GM23338 (cell line): ENCODE measurements around the gene ACTMAP. TPM values are rescaled to one million over a fixed set of nuclear protein-coding genes. Genes with fewer than 3 reads are reported as not detected.

ENCODE experiments used
- ATAC-seq: fragments of 200-7000 bp; cut with Tn5 transposase; 3 replicates; pipeline ENCODE4 v1.9.1; 2020
- DNase-seq: peaks from one replicate; pipeline ENCODE4 v3.0.0-alpha.2; 2015; ENCODE audit warnings: low spot score
- H2AFZ ChIP-seq: fragments of 200-600 bp; sonication (generic); 2 replicates; pipeline ENCODE4 v1.8.0; 2016; ENCODE audit warnings: antibody characterized with exemption, mild to moderate bottlenecking, moderate library complexity
- H3F3A ChIP-seq: fragments of 200-600 bp; sonication (generic); replicated peaks from 2 replicates; pipeline ENCODE4 v1.8.0; 2017; ENCODE audit warnings: antibody characterized with exemption, mixed run types, low read depth
- H3K27ac ChIP-seq: fragments of 200-600 bp; sonication (generic); 2 replicates; pipeline ENCODE4 v1.6.1; 2016; ENCODE audit warnings: low read depth
- H3K27me3 ChIP-seq: fragments of 200-600 bp; sonication (generic); 2 replicates; pipeline ENCODE4 v1.8.0; 2016; ENCODE audit warnings: mild to moderate bottlenecking, mixed run types, moderate library complexity; ENCODE audit not compliant: insufficient read depth
- H3K36me3 ChIP-seq: fragments of 200-600 bp; sonication (generic); 2 replicates; pipeline ENCODE4 v1.8.0; 2016; ENCODE audit warnings: mild to moderate bottlenecking; ENCODE audit not compliant: insufficient read depth
- H3K4me1 ChIP-seq: fragments of 200-600 bp; sonication (generic); 2 replicates; pipeline ENCODE4 v1.8.0; 2016; ENCODE audit warnings: mild to moderate bottlenecking, moderate library complexity; ENCODE audit not compliant: insufficient read depth
- H3K4me2 ChIP-seq: fragments of 200-600 bp; sonication (generic); 2 replicates; pipeline ENCODE4 v1.7.1; 2017; ENCODE audit warnings: mixed run types
- H3K4me3 ChIP-seq: fragments of 200-600 bp; sonication (generic); 2 replicates; pipeline ENCODE4 v1.6.1; 2016; ENCODE audit warnings: mixed run types
- H3K79me2 ChIP-seq: fragments of 200-600 bp; sonication (generic); replicated peaks from 2 replicates; pipeline ENCODE4 v1.8.0; 2017; ENCODE audit warnings: mild to moderate bottlenecking; ENCODE audit not compliant: insufficient read depth
- H3K9me2 ChIP-seq: fragments of 200-600 bp; sonication (generic); 2 replicates; pipeline ENCODE4 v1.8.0; 2017; ENCODE audit not compliant: insufficient read depth
- H4K20me1 ChIP-seq: fragments of 200-600 bp; sonication (generic); replicated peaks from 2 replicates; pipeline ENCODE4 v1.8.0; 2017; ENCODE audit warnings: mild to moderate bottlenecking; ENCODE audit not compliant: insufficient read depth
- H3K27ac Mint-ChIP-seq: 2 replicates; pipeline ENCODE4 v1.8.0; 2020; ENCODE audit warnings: inconsistent platforms, mild to moderate bottlenecking, moderate library complexity, mixed read lengths
- H3K27me3 Mint-ChIP-seq: 3 replicates; pipeline ENCODE4 v1.8.0; 2022; ENCODE audit warnings: low read depth, mild to moderate bottlenecking, moderate library complexity, mixed read lengths, inconsistent platforms; ENCODE audit not compliant: insufficient read depth, poor library complexity
- H3K36me3 Mint-ChIP-seq: 3 replicates; pipeline ENCODE4 v1.8.0; 2021; ENCODE audit warnings: low read depth, mild to moderate bottlenecking, inconsistent platforms, moderate library complexity, mixed read lengths
- H3K4me1 Mint-ChIP-seq: 3 replicates; pipeline ENCODE4 v1.8.0; 2020; ENCODE audit warnings: mild to moderate bottlenecking, inconsistent platforms, mixed read lengths
- H3K4me3 Mint-ChIP-seq: 3 replicates; pipeline ENCODE4 v1.8.0; 2021; ENCODE audit warnings: moderate library complexity, mild to moderate bottlenecking, inconsistent platforms, mixed read lengths
- H3K9me3 Mint-ChIP-seq: 3 replicates; pipeline ENCODE4 v1.8.0; 2020; ENCODE audit warnings: moderate library complexity, mild to moderate bottlenecking, inconsistent platforms, mixed read lengths
- ETS1 ChIP-seq: IDR thresholded peaks from 2 replicates; pipeline ENCODE4 v1.6.1; 2016; ENCODE audit warnings: antibody characterized with exemption
- NANOG ChIP-seq: IDR thresholded peaks from 2 replicates; pipeline ENCODE4 v1.6.1; 2016; ENCODE audit warnings: antibody characterized with exemption, borderline replicate concordance
- ZNF114 ChIP-seq: fragments of 250-450 bp; sonication (Bioruptor Pico); IDR thresholded peaks from 2 replicates; pipeline ENCODE4 v1.5.0; 2020; ENCODE audit warnings: mild to moderate bottlenecking, moderate library complexity
- ZNF331 ChIP-seq: fragments of 250-450 bp; sonication (Bioruptor Pico); IDR thresholded peaks from 2 replicates; pipeline ENCODE4 v1.5.0; 2020; ENCODE audit warnings: low read depth, mild to moderate bottlenecking, moderate library complexity
- ZNF462 ChIP-seq: fragments of 250-450 bp; sonication (Bioruptor Pico); IDR thresholded peaks from 2 replicates; pipeline ENCODE4 v1.5.0; 2020; ENCODE audit warnings: mild to moderate bottlenecking, moderate library complexity
- polyA plus RNA-seq: library from polyadenylated mRNA; unstranded; fragments of >200 nt; fragmentation: Nextera tagmentation; extraction: Ambion mirVana; gene quantifications from 2 replicates; pipeline ENCODE4 v1.2.1, GENCODE V29; 2016
- total RNA-seq: library from RNA; depleted of rRNA; stranded (reverse); fragments of >200 nt; shearing (Covaris generic); gene quantifications from 2 replicates; pipeline ENCODE4 v1.2.3, GENCODE V29; 2014
- TF ChIP-seq, protein P1 (sequence below), 2 experiments: fragments of 200-600 bp in 1 of 2; sonication (generic) in 1 of 2; conservative IDR thresholded peaks; 2 replicates each; pipeline versions ENCODE4 v1.5.1 to v1.6.1; 2016 to 2017; ENCODE audit warnings: antibody characterized with exemption in 2 of 2, low read depth in 2 of 2, mild to moderate bottlenecking in 2 of 2, moderate library complexity in 1 of 2

Gene ACTMAP
- total and polyA plus RNA-seq, 2 experiments from 2014 or later: 14.9 to 16.7 TPM

DNA sequence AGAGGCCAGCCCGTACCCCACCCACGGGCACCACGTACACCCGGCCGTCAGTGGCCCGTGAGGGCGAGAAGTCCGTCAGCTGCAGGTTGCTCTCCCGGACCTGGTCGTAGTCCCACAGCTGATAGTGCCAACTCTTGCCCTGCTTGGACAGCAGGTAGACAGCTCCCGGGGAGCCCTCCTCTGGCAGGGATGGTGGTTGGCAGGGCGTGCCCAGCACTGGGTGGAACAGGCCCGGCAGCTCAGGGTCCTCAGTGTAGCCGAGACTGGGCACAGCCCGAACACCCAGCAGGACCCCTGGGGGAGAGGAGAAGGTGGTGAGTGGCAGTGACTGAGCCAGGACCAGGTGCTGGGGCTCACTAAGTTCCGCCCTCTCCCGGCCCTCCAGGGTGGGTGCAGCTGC lies 7.8 kb downstream of the ACTMAP start:
- Mint-ChIP-seq H3K27ac (no peak overlapping the region), H3K4me1 (peaks cover 15% of the 10 kb centered on the region), H3K27me3 (peaks cover 19% of the 10 kb centered on the region), H3K36me3 (peaks cover 19% of the 10 kb centered on the region), H3K9me3 (0 out of 3 replicates have a peak, but pooled peaks cover 3% of the 10 kb centered on the region), H3K4me3 (no peak overlapping the region)
- Histone ChIP-seq H3K27ac (no peak overlapping the region), H3K4me1 (peaks cover 12% of the 10 kb centered on the region), H2AFZ (no peak overlapping the region), H3K4me2 (no peak overlapping the region), H3F3A (no peaks in the 10 kb centered on the region), H3K4me3 (no peak overlapping the region), H3K79me2 (no peaks in the 10 kb centered on the region), H3K9me2 (no peaks in the 10 kb centered on the region), H4K20me1 (no peaks in the 10 kb centered on the region), H3K27me3 (no peaks in the 10 kb centered on the region), H3K36me3 (no peaks in the 10 kb centered on the region; the same call in 1 of the 2 replicates)
- TF ChIP-seq, protein P1, sequence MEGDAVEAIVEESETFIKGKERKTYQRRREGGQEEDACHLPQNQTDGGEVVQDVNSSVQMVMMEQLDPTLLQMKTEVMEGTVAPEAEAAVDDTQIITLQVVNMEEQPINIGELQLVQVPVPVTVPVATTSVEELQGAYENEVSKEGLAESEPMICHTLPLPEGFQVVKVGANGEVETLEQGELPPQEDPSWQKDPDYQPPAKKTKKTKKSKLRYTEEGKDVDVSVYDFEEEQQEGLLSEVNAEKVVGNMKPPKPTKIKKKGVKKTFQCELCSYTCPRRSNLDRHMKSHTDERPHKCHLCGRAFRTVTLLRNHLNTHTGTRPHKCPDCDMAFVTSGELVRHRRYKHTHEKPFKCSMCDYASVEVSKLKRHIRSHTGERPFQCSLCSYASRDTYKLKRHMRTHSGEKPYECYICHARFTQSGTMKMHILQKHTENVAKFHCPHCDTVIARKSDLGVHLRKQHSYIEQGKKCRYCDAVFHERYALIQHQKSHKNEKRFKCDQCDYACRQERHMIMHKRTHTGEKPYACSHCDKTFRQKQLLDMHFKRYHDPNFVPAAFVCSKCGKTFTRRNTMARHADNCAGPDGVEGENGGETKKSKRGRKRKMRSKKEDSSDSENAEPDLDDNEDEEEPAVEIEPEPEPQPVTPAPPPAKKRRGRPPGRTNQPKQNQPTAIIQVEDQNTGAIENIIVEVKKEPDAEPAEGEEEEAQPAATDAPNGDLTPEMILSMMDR (conservative IDR thresholded peaks at IDR 0.05; ENCODE audit: low read depth in 2 of 2): peak in 1 of 2 experiments; percentile 38; a peak in 1 of 4 replicates
- no peak for TF ChIP-seq NANOG
- ATAC-seq: no peak
- no peak for DNase-seq

GRCh38 chr19:40741527-40742390 lies 8.5 kb downstream of the ACTMAP start:
- H2AFZ ChIP-seq: no peak overlapping the region
- H3K27me3 ChIP-seq: no peaks in the 10 kb centered on the region
- H3K4me2 ChIP-seq: no peak overlapping the region
- Mint-ChIP-seq H3K9me3 (0 out of 3 replicates have a peak, but pooled peaks cover 3% of the 10 kb centered on the region), H3K4me1 (peaks cover 15% of the 10 kb centered on the region), H3K4me3 (no peak overlapping the region), H3K27ac (peak overlapping the region; percentile 43; the same call in 1 of the 2 replicates), H3K36me3 (peaks cover 24% of the 10 kb centered on the region), H3K27me3 (peaks cover 19% of the 10 kb centered on the region)
- H4K20me1 ChIP-seq: no peaks in the 10 kb centered on the region
- no peaks in the 10 kb centered on the region for H3K9me2 ChIP-seq
- peaks cover 12% of the 10 kb centered on the region for H3K4me1 ChIP-seq
- H3F3A ChIP-seq: no peaks in the 10 kb centered on the region
- H3K27ac ChIP-seq: peak overlapping the region; percentile 53; the same call in 1 of the 2 replicates
- TF ChIP-seq, protein P1 (conservative IDR thresholded peaks at IDR 0.05; ENCODE audit: low read depth in 2 of 2): peak in 1 of 2 experiments; percentile 27; a peak in 2 of 4 replicates
- no peak for TF ChIP-seq ETS1
- TF ChIP-seq ZNF114: no peak
- no peak for TF ChIP-seq ZNF462
- no peak for TF ChIP-seq ZNF331 (CRISPR knock-in tag)
- H3K4me3 ChIP-seq: no peak overlapping the region
- ATAC-seq: no peak; the same call in 2 of the 3 replicates
- no peaks in the 10 kb centered on the region for H3K79me2 ChIP-seq
- peak; percentile 35 for DNase-seq
- no peaks in the 10 kb centered on the region for H3K36me3 ChIP-seq
